HG02852 (cell line): Measurements from ENCODE around the gene CABP1.
"Not testable (repeated sequence)": the region's sequence is repeated elsewhere in the genome, so short reads cannot be mapped to it uniquely, and the experiment has no call there.

Experiments used
- ATAC-seq: cut with Tn5 transposase; IDR thresholded peaks from one replicate; pipeline ENCODE4 v1.9.1; 2021; ENCODE audit warnings: mild to moderate bottlenecking, moderate library complexity; ENCODE audit not compliant: unreplicated experiment

Gene CABP1

GRCh38 chr12:120639771-120640721, at the start of gene CABP1:
TSS of gene CABP1 (plus strand) at chr12:120640626. CDS start at chr12:120640686, 60 bp downstream.
- ATAC-seq: no peak

GRCh38 chr12:120590741-120591407, 49.6 kb upstream of the CABP1 start:
- ATAC-seq: no peak

GRCh38 chr12:120592121-120593049, 48.0 kb upstream of the CABP1 start:
- ATAC-seq: no peak

GRCh38 chr12:120596901-120597300, 43.5 kb upstream of the CABP1 start:
- ATAC-seq: no peak

- ATAC-seq: no peak
Measured at GRCh38 chr12:120597861-120598260, 42.6 kb upstream of the CABP1 start.

- no peak for ATAC-seq
Measured at GRCh38 chr12:120598674-120599463, 41.6 kb upstream of the CABP1 start.

- no peak for ATAC-seq
Measured at GRCh38 chr12:120599672-120600552, 40.5 kb upstream of the CABP1 start.

GRCh38 chr12:120602416-120602815, 38.0 kb upstream of the CABP1 start:
- ATAC-seq: not testable (repeated sequence)

GRCh38 chr12:120610560-120610959, 29.9 kb upstream of the CABP1 start:
- no peak for ATAC-seq

GRCh38 chr12:120611534-120611933, 28.9 kb upstream of the CABP1 start:
- not testable (repeated sequence) for ATAC-seq

GRCh38 chr12:120614848-120615247, 25.6 kb upstream of the CABP1 start:
- ATAC-seq: no peak

- not testable (repeated sequence) for ATAC-seq
Measured at GRCh38 chr12:120617193-120617592, 23.2 kb upstream of the CABP1 start.

- ATAC-seq: not testable (repeated sequence)
Measured at GRCh38 chr12:120617767-120618166, 22.7 kb upstream of the CABP1 start.

- ATAC-seq: no peak
Measured at GRCh38 chr12:120618954-120619615, 21.3 kb upstream of the CABP1 start.

- no peak for ATAC-seq
Measured at GRCh38 chr12:120620624-120621023, 19.8 kb upstream of the CABP1 start.

GRCh38 chr12:120625557-120626419, 14.6 kb upstream of the CABP1 start:
- no peak for ATAC-seq

- ATAC-seq: no peak
Measured at GRCh38 chr12:120628919-120629318, 11.5 kb upstream of the CABP1 start.
